Measurements from ENCODE around the gene KIDINS220.
A peak's percentile ranks its signal among the peaks of the same experiment; 100 is the strongest.

The KIDINS220 gene

GRCh38 chr2:8701681-8702379 lies 135.6 kb downstream of the KIDINS220 start:
- no peak for FAIRE-seq

GRCh38 chr2:8699839-8700238 lies 137.6 kb downstream of the KIDINS220 start:
- no peak for DNase-seq (ENCODE audit: insufficient read length, low spot score)
- FAIRE-seq, result no peak

More at GRCh38 chr2:8701681-8702379, 135.6 kb downstream of the KIDINS220 start:
- DNase-seq (ENCODE audit: insufficient read length, low spot score), result no peak

- no peak for FAIRE-seq
- DNase-seq (ENCODE audit: insufficient read length, low spot score), result no peak
Measured at GRCh38 chr2:8697190-8697589, 140.2 kb downstream of the KIDINS220 start.

- FAIRE-seq (no peak), DNase-seq (ENCODE audit: insufficient read length, low spot score) (no peak)
Measured at GRCh38 chr2:8694737-8695136, 142.7 kb downstream of the KIDINS220 start.

- FAIRE-seq (no peak), DNase-seq (ENCODE audit: insufficient read length, low spot score) (no peak)
Measured at GRCh38 chr2:8693157-8693821, 144.1 kb downstream of the KIDINS220 start.

GRCh38 chr2:8692783-8693156 lies 144.6 kb downstream of the KIDINS220 start:
- no peak for DNase-seq (ENCODE audit: insufficient read length, low spot score)
- no peak for FAIRE-seq

GRCh38 chr2:8691859-8692437 lies 145.5 kb downstream of the KIDINS220 start:
- DNase-seq (ENCODE audit: insufficient read length, low spot score) (no peak), FAIRE-seq (no peak)

- no peak for FAIRE-seq
- DNase-seq (ENCODE audit: insufficient read length, low spot score), result peak; percentile 63
Measured at GRCh38 chr2:8685697-8686358, 151.6 kb downstream of the KIDINS220 start.

GRCh38 chr2:8684878-8685696 lies 152.3 kb downstream of the KIDINS220 start:
- FAIRE-seq, result no peak
- DNase-seq (ENCODE audit: insufficient read length, low spot score), result no peak

- no peak for FAIRE-seq
- DNase-seq (ENCODE audit: insufficient read length, low spot score), result no peak
Measured at GRCh38 chr2:8684540-8684877, 152.9 kb downstream of the KIDINS220 start.

- FAIRE-seq, result no peak
- no peak for DNase-seq (ENCODE audit: insufficient read length, low spot score)
Measured at GRCh38 chr2:8682719-8683667, 154.4 kb downstream of the KIDINS220 start.

- DNase-seq (ENCODE audit: insufficient read length, low spot score) (peak; percentile 97), FAIRE-seq (peak; percentile 83)
Measured at GRCh38 chr2:8681786-8682692, 155.4 kb downstream of the KIDINS220 start, which contains the start of gene ID2. ID2 (plus strand) TSS chr2:8682056; CDS start chr2:8682166, 110 bp downstream.

- FAIRE-seq (peak; percentile 37), DNase-seq (ENCODE audit: insufficient read length, low spot score) (no peak)
Measured at GRCh38 chr2:8680822-8681760, 156.3 kb downstream of the KIDINS220 start.

- FAIRE-seq, result no peak
Measured at GRCh38 chr2:8679827-8680731, 157.3 kb downstream of the KIDINS220 start.

GRCh38 chr2:8679567-8679826 lies 157.9 kb downstream of the KIDINS220 start:
- FAIRE-seq (no peak), DNase-seq (ENCODE audit: insufficient read length, low spot score) (no peak)

More at GRCh38 chr2:8679827-8680731, 157.3 kb downstream of the KIDINS220 start:
- no peak for DNase-seq (ENCODE audit: insufficient read length, low spot score)
